Neural crest cell (in vitro differentiated cells): ENCODE measurements around the gene CLEC10A. TPM values are rescaled to one million over a fixed set of nuclear protein-coding genes. Genes with fewer than 3 reads are reported as not detected.
"Not testable (repeated sequence)": the region's sequence is repeated elsewhere in the genome, so short reads cannot be mapped to it uniquely, and the experiment has no call there.

ENCODE experiments used
- DNase-seq: peaks from one replicate; pipeline ENCODE4 v3.0.0; 2021; ENCODE audit warnings: low read depth, mixed read lengths, low spot score
- H3K27ac Mint-ChIP-seq: one replicate; pipeline ENCODE4 v1.8.0; 2021; ENCODE audit warnings: mild to moderate bottlenecking, mixed read lengths; ENCODE audit not compliant: unreplicated experiment
- H3K27me3 Mint-ChIP-seq: 2 replicates; pipeline ENCODE4 v1.8.0; 2021; ENCODE audit warnings: low read depth, mild to moderate bottlenecking, mixed read lengths
- H3K36me3 Mint-ChIP-seq: 2 replicates; pipeline ENCODE4 v1.8.0; 2021; ENCODE audit warnings: low read depth, mild to moderate bottlenecking, mixed read lengths
- H3K4me1 Mint-ChIP-seq: 2 replicates; pipeline ENCODE4 v1.8.0; 2021; ENCODE audit warnings: mixed read lengths
- H3K4me3 Mint-ChIP-seq: one replicate; pipeline ENCODE4 v1.8.0; 2021; ENCODE audit warnings: mild to moderate bottlenecking, mixed read lengths
- H3K9me3 Mint-ChIP-seq: 2 replicates; pipeline ENCODE4 v1.8.0; 2021; ENCODE audit warnings: mixed read lengths
- CTCF ChIP-seq: fragments of 200-600 bp; sonication (generic); conservative IDR thresholded peaks from 2 replicates; pipeline ENCODE4 v1.5.0; 2021; ENCODE audit warnings: antibody characterized with exemption, mild to moderate bottlenecking
- total RNA-seq: library from RNA; stranded (reverse); gene quantifications from 2 replicates; pipeline ENCODE4 v1.2.1, GENCODE V29; 2021

CLEC10A gene
- total RNA-seq, 1 donor from 2014 or later, result not detected

- H3K27me3 Mint-ChIP-seq, result peaks cover 5% of the 10 kb centered on the region
- no peak for DNase-seq
- no peaks in the 10 kb centered on the region for H3K9me3 Mint-ChIP-seq
- no peak for TF ChIP-seq CTCF
- no peaks in the 10 kb centered on the region for H3K36me3 Mint-ChIP-seq
- H3K4me3 Mint-ChIP-seq, result no peak overlapping the region
- H3K4me1 Mint-ChIP-seq, result peaks cover 6% of the 10 kb centered on the region
- no peak overlapping the region for H3K27ac Mint-ChIP-seq
Measured at GRCh38 chr17:7102421-7102820, 22.4 kb upstream of the CLEC10A start.

GRCh38 chr17:7101531-7101930, 21.5 kb upstream of the CLEC10A start:
- no peak for DNase-seq
- Mint-ChIP-seq H3K27ac (no peak overlapping the region), H3K27me3 (peaks cover 5% of the 10 kb centered on the region), H3K36me3 (no peaks in the 10 kb centered on the region), H3K9me3 (no peaks in the 10 kb centered on the region), H3K4me3 (no peak overlapping the region), H3K4me1 (peaks cover 6% of the 10 kb centered on the region)
- TF ChIP-seq CTCF, result no peak

GRCh38 chr17:7100641-7101379, 20.8 kb upstream of the CLEC10A start:
- DNase-seq, H3K4me3 Mint-ChIP-seq: not testable (repeated sequence)

GRCh38 chr17:7098802-7099459, 18.9 kb upstream of the CLEC10A start:
- H3K27ac Mint-ChIP-seq, result no peak overlapping the region
- no peaks in the 10 kb centered on the region for H3K9me3 Mint-ChIP-seq
- peaks cover 6% of the 10 kb centered on the region for H3K4me1 Mint-ChIP-seq
- no peaks in the 10 kb centered on the region for H3K36me3 Mint-ChIP-seq
- H3K27me3 Mint-ChIP-seq, result peaks cover 5% of the 10 kb centered on the region
- DNase-seq, result no peak
- H3K4me3 Mint-ChIP-seq, result no peak overlapping the region
- TF ChIP-seq CTCF, result no peak

More at GRCh38 chr17:7100641-7101379, 20.8 kb upstream of the CLEC10A start:
- not testable (repeated sequence) for H3K4me1 Mint-ChIP-seq, H3K27me3 Mint-ChIP-seq, H3K27ac Mint-ChIP-seq, H3K9me3 Mint-ChIP-seq, H3K36me3 Mint-ChIP-seq

- TF ChIP-seq CTCF, result no peak
- no peaks in the 10 kb centered on the region for H3K36me3 Mint-ChIP-seq
- H3K27ac Mint-ChIP-seq, result no peak overlapping the region
- peaks cover 6% of the 10 kb centered on the region for H3K4me1 Mint-ChIP-seq
- peaks cover 3% of the 10 kb centered on the region for H3K27me3 Mint-ChIP-seq
- no peak for DNase-seq
- no peak overlapping the region for H3K4me3 Mint-ChIP-seq
- no peaks in the 10 kb centered on the region for H3K9me3 Mint-ChIP-seq
Measured at GRCh38 chr17:7097940-7098339, 17.9 kb upstream of the CLEC10A start.

- Mint-ChIP-seq H3K4me1 (no peaks in the 10 kb centered on the region), H3K4me3 (no peak overlapping the region), H3K9me3 (no peaks in the 10 kb centered on the region), H3K27ac (no peak overlapping the region), H3K36me3 (no peaks in the 10 kb centered on the region), H3K27me3 (no peaks in the 10 kb centered on the region)
- no peak for TF ChIP-seq CTCF
- DNase-seq, result no peak
Measured at GRCh38 chr17:7095625-7096024, 15.6 kb upstream of the CLEC10A start.
